HL-60 (cell line): ENCODE results near the gene NUF2.
A peak's percentile ranks its signal among the peaks of the same experiment; 100 is the strongest.

ENCODE experiments used
- DNase-seq, 2 experiments: peaks; one replicate each; pipeline ENCODE4 v3.0.0-alpha.2; 2010 to 2020; ENCODE audit warnings: low read depth in 1 of 2, low spot score in 1 of 2
- H3K27ac ChIP-seq: fragments of 250-450 bp; sonication (Bioruptor Pico); replicated peaks from 2 replicates; pipeline ENCODE4 v1.5.1; 2020; ENCODE audit warnings: mild to moderate bottlenecking, moderate library complexity
- H3K27me3 ChIP-seq: fragments of 250-450 bp; sonication (Bioruptor Pico); 2 replicates; pipeline ENCODE4 v1.5.1; 2021; ENCODE audit warnings: mild to moderate bottlenecking, moderate library complexity; ENCODE audit not compliant: insufficient read depth, poor library complexity, severe bottlenecking
- H3K4me3 ChIP-seq: replicated peaks from 2 replicates; pipeline ENCODE4 v1.5.1; 2011; ENCODE audit warnings: mild to moderate bottlenecking, control low read depth, low read length; ENCODE audit not compliant: insufficient read depth
- CTCF ChIP-seq: IDR thresholded peaks from one replicate; pipeline ENCODE4 v1.5.1; 2011; ENCODE audit warnings: low read length, control low read depth, inconsistent platforms; ENCODE audit not compliant: insufficient read depth
- GABPA ChIP-seq: IDR thresholded peaks from 2 replicates; pipeline ENCODE4 v1.6.1; 2012; ENCODE audit warnings: low read depth
- POLR2AphosphoS5 ChIP-seq: IDR thresholded peaks from 2 replicates; pipeline ENCODE4 v1.6.1; 2012; ENCODE audit warnings: low read depth
- REST ChIP-seq: IDR thresholded peaks from 2 replicates; pipeline ENCODE4 v1.6.1; 2012; ENCODE audit warnings: low read depth; ENCODE audit not compliant: insufficient replicate concordance
- SPI1 ChIP-seq: IDR thresholded peaks from 2 replicates; pipeline ENCODE4 v1.6.1; 2012; ENCODE audit warnings: low read depth, mild to moderate bottlenecking, borderline replicate concordance

The NUF2 gene

GRCh38 chr1:163388970-163389369 is 67.2 kb downstream of the NUF2 start:
- TF ChIP-seq REST: no peak
- no peak for TF ChIP-seq CTCF
- TF ChIP-seq SPI1: no peak
- no peak for TF ChIP-seq POLR2AphosphoS5
- TF ChIP-seq GABPA: no peak

GRCh38 chr1:163395790-163396189 is 74.0 kb downstream of the NUF2 start:
- no peak for DNase-seq
- no peak overlapping the region for H3K4me3 ChIP-seq
- H3K27ac ChIP-seq: no peak overlapping the region
- TF ChIP-seq SPI1 (0 out of 2 replicates have a peak, but pooled peaks have one; percentile 5), POLR2AphosphoS5 (no peak)
- H3K27me3 ChIP-seq: peaks cover 6% of the 10 kb centered on the region

More at GRCh38 chr1:163388970-163389369, 67.2 kb downstream of the NUF2 start:
- H3K4me3 ChIP-seq: no peak overlapping the region
- peaks cover 3% of the 10 kb centered on the region for H3K27me3 ChIP-seq
- no peak for DNase-seq
- no peak overlapping the region for H3K27ac ChIP-seq

GRCh38 chr1:163397451-163398200 is 75.9 kb downstream of the NUF2 start:
- H3K27ac ChIP-seq: no peak overlapping the region
- no peak overlapping the region for H3K4me3 ChIP-seq
- H3K27me3 ChIP-seq: peaks cover 6% of the 10 kb centered on the region
- TF ChIP-seq SPI1 (no peak), GABPA (no peak), POLR2AphosphoS5 (no peak), CTCF (no peak), REST (no peak)
- no peak for DNase-seq

GRCh38 chr1:163399001-163399400 is 77.2 kb downstream of the NUF2 start:
- H3K27me3 ChIP-seq: peaks cover 6% of the 10 kb centered on the region
- no peak overlapping the region for H3K27ac ChIP-seq
- H3K4me3 ChIP-seq: no peak overlapping the region
- no peak for DNase-seq
- TF ChIP-seq REST: no peak
- no peak for TF ChIP-seq POLR2AphosphoS5
- no peak for TF ChIP-seq GABPA
- TF ChIP-seq SPI1: no peak
- TF ChIP-seq CTCF: no peak
